ENCODE results near the gene MYMX.

MYMX gene

GRCh38 chr6:44222486-44223318, 6.0 kb downstream of the MYMX start (continued):
- no peak for TF ChIP-seq CREB5 (CRISPR knock-in tag; IDR thresholded peaks at IDR 0.05; ENCODE audit: low read depth)
- no peak for TF ChIP-seq ZC3H10 (CRISPR knock-in tag; IDR thresholded peaks at IDR 0.05)
- no peak for TF ChIP-seq BACH2 (CRISPR knock-in tag; IDR thresholded peaks at IDR 0.05; ENCODE audit: borderline replicate concordance)

GRCh38 chr6:44223319-44224028, 6.7 kb downstream of the MYMX start, which contains the start of gene SLC29A1:
Gene SLC29A1, plus strand, starts transcription at chr6:44223595. Its CDS starts 3,719 bp downstream, at chr6:44227314.
- ATAC-seq, result peak; percentile 46
- no peak for TF ChIP-seq SNAI2 (CRISPR knock-in tag; IDR thresholded peaks at IDR 0.05)
- no peak for TF ChIP-seq ZNF8 (CRISPR knock-in tag; IDR thresholded peaks at IDR 0.05)
- no peak for TF ChIP-seq ZFP3 (CRISPR knock-in tag; IDR thresholded peaks at IDR 0.05)
- TF ChIP-seq POU6F1 (CRISPR knock-in tag; IDR thresholded peaks at IDR 0.05; ENCODE audit: borderline replicate concordance, low read depth), result no peak
- no peak for TF ChIP-seq BACH2 (CRISPR knock-in tag; IDR thresholded peaks at IDR 0.05; ENCODE audit: borderline replicate concordance)
- TF ChIP-seq TSHZ2 (CRISPR knock-in tag; IDR thresholded peaks at IDR 0.05), result no peak
- no peak for TF ChIP-seq TCF4 (CRISPR knock-in tag; IDR thresholded peaks at IDR 0.05; ENCODE audit: borderline replicate concordance)
- no peak for TF ChIP-seq ZNF70 (CRISPR knock-in tag; IDR thresholded peaks at IDR 0.05)
- TF ChIP-seq TOX (CRISPR knock-in tag; IDR thresholded peaks at IDR 0.05; ENCODE audit: borderline replicate concordance), result no peak
- TF ChIP-seq GLIS3 (CRISPR knock-in tag; IDR thresholded peaks at IDR 0.05), result no peak

GRCh38 chr6:44224029-44224964, 7.6 kb downstream of the MYMX start:
- ATAC-seq, result peak; percentile 30
- TF ChIP-seq TOX (CRISPR knock-in tag; IDR thresholded peaks at IDR 0.05; ENCODE audit: borderline replicate concordance) (no peak), ZNF565 (CRISPR knock-in tag; conservative IDR thresholded peaks at IDR 0.05; ENCODE audit: low read depth) (no peak), CREB5 (CRISPR knock-in tag; IDR thresholded peaks at IDR 0.05; ENCODE audit: low read depth) (no peak), ESRRG (CRISPR knock-in tag; IDR thresholded peaks at IDR 0.05) (no peak), SNAI2 (CRISPR knock-in tag; IDR thresholded peaks at IDR 0.05) (no peak), CSDC2 (CRISPR knock-in tag; IDR thresholded peaks at IDR 0.05) (no peak), TSHZ2 (CRISPR knock-in tag; IDR thresholded peaks at IDR 0.05) (no peak), ZFP3 (CRISPR knock-in tag; IDR thresholded peaks at IDR 0.05) (no peak), GLIS3 (CRISPR knock-in tag; IDR thresholded peaks at IDR 0.05) (no peak), TCF4 (CRISPR knock-in tag; IDR thresholded peaks at IDR 0.05; ENCODE audit: borderline replicate concordance) (no peak), PPARA (CRISPR knock-in tag; IDR thresholded peaks at IDR 0.05; ENCODE audit: borderline replicate concordance) (no peak), RARB (CRISPR knock-in tag; IDR thresholded peaks at IDR 0.05) (no peak), PATZ1 (CRISPR knock-in tag; IDR thresholded peaks at IDR 0.05; ENCODE audit: borderline replicate concordance) (no peak), CSRNP3 (CRISPR knock-in tag; IDR thresholded peaks at IDR 0.05) (no peak), ZC3H10 (CRISPR knock-in tag; IDR thresholded peaks at IDR 0.05) (no peak)
